Gastrocnemius medialis (tissue), 4 donors: Measurements from ENCODE around the gene RASAL2.

Experiments used
- CTCF ChIP-seq, 5 experiments: fragments of 450-650 bp in 3 of 5; fragments of 200-600 bp in 2 of 5; sonication (generic) in 2 of 5; IDR thresholded peaks in 4 of 5; conservative IDR thresholded peaks in 1 of 5; 1 replicate in 4 of 5; 2 replicates in 1 of 5; pipeline ENCODE4 v1.5.1; 2016 to 2019; ENCODE audit warnings: antibody characterized with exemption in 5 of 5, mild to moderate bottlenecking in 3 of 5, moderate library complexity in 3 of 5
- POLR2A ChIP-seq, 2 donors: fragments of 450-650 bp; IDR thresholded peaks; one replicate each; pipeline ENCODE4 v1.6.1; 2017; ENCODE audit warnings: antibody characterized with exemption in 2 of 2, mild to moderate bottlenecking in 2 of 2, moderate library complexity in 2 of 2

DNA sequence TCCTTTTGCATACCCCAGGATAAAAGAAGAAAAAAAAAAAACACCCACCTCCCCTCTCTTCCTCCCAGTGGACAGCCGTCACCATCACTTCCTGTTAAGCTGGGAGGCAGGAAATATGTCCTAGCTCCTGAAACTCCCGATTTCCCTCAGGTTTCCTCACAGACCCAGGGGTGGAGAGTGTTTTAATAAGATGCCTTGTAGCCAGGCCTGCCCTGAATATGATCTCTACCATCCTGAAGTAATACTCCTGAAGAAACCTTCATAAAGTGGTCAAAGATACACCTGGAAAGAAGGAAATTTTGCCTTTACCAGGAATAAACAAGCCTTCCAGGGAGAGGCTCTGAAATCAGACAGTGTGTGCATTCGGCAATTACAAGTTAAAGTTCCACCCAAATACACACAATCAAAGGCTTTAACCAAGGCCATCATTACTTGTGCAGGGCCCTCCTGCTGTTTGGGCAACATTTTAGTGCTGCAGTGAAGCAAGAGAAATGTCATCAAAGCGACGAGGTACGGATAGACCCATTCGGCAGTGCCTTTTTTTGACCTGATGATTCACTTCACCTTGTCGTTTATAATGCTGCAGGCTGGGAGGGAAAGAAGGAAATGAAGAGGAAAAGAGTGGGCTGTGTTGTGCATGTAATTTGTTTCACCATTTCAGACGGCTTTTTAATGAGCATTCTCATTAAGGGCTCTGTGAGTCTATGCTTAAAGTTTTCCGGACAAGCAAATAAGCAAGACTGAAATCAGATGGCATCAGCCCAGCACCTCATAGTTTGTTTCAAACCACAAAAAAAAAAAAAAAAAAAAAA, 41.0 kb upstream of the RASAL2 start:
- TF ChIP-seq CTCF (IDR thresholded peaks at IDR 0.05 in 4 of 5, conservative IDR thresholded peaks at IDR 0.05 in 1 of 5) (no peak), POLR2A (IDR thresholded peaks at IDR 0.05) (no peak)
